WTC11 (cell line): ENCODE data around the gene PALM3.

Source experiments
- FOXP1 ChIP-seq: sonication (generic); formaldehyde crosslinking; IDR thresholded peaks from 2 replicates; pipeline ENCODE4 v1.8.0; 2022; ENCODE audit warnings: missing genetic modification reagents, mild to moderate bottlenecking, moderate library complexity, borderline replicate concordance
- ZNF263 ChIP-seq: sonication (generic); formaldehyde crosslinking; IDR thresholded peaks from 2 replicates; pipeline ENCODE4 v1.8.1; 2022; ENCODE audit warnings: low read depth, mild to moderate bottlenecking, moderate library complexity, missing genetic modification reagents
- TF ChIP-seq, protein P1 (sequence below): sonication (generic); formaldehyde crosslinking; IDR thresholded peaks from 2 replicates; pipeline ENCODE4 v1.8.1; 2022; ENCODE audit warnings: low read depth, mild to moderate bottlenecking, moderate library complexity, missing genetic modification reagents, borderline replicate concordance
- TF ChIP-seq, protein P2 (sequence below): sonication (generic); formaldehyde crosslinking; IDR thresholded peaks from 2 replicates; pipeline ENCODE4 v1.8.1; 2023; ENCODE audit warnings: mild to moderate bottlenecking, missing genetic modification reagents
- TF ChIP-seq, protein P3 (sequence below): fragments of 200-600 bp; IDR thresholded peaks from 2 replicates; pipeline ENCODE4 v1.8.0; 2022; ENCODE audit warnings: antibody characterized with exemption
- TF ChIP-seq, protein P4 (sequence below): fragments of 250-450 bp; sonication (Bioruptor Pico); IDR thresholded peaks from 2 replicates; pipeline ENCODE4 v2.1.2; 2022; ENCODE audit warnings: mild to moderate bottlenecking, moderate library complexity

DNA sequence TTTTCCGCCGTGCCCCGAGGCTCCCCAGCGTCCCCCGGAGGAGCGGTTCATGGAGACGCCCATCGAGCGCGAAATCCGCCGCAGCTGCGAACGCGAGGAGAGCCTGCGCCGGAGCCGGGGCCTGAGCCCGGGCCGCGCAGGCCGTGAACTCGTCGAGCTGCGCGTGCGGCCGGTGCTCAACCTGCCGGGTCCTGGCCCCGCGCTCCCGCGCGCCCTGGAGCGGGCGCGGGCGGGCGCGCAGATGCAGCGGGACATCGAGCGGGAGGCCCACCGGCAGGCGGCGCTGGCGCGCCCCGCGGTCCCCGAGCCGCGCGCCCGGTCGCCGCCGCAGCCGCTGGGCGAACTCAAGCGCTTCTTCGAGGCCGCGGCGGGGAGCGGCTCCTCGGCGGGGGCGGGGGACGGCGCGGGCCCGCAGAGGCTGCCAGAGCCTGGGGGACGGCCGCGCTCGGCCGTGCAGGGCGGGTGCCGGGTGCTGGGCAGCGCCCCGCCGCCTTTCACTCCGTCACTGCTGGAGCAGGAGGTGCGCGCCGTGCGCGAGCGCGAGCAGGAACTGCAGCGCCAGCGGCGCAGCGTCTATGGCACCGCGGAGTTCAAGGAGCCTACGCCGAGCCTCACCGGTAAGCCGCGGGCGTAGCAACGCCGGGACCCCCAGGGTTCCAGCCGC, 11.5 kb upstream of the PALM3 start:
- no peak for TF ChIP-seq ZNF263 (CRISPR knock-in tag)
- TF ChIP-seq, protein P1, sequence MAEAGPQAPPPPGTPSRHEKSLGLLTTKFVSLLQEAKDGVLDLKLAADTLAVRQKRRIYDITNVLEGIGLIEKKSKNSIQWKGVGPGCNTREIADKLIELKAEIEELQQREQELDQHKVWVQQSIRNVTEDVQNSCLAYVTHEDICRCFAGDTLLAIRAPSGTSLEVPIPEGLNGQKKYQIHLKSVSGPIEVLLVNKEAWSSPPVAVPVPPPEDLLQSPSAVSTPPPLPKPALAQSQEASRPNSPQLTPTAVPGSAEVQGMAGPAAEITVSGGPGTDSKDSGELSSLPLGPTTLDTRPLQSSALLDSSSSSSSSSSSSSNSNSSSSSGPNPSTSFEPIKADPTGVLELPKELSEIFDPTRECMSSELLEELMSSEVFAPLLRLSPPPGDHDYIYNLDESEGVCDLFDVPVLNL (CRISPR knock-in tag): no peak
- TF ChIP-seq, protein P2, sequence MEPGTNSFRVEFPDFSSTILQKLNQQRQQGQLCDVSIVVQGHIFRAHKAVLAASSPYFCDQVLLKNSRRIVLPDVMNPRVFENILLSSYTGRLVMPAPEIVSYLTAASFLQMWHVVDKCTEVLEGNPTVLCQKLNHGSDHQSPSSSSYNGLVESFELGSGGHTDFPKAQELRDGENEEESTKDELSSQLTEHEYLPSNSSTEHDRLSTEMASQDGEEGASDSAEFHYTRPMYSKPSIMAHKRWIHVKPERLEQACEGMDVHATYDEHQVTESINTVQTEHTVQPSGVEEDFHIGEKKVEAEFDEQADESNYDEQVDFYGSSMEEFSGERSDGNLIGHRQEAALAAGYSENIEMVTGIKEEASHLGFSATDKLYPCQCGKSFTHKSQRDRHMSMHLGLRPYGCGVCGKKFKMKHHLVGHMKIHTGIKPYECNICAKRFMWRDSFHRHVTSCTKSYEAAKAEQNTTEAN (CRISPR knock-in tag): no peak
- TF ChIP-seq, protein P3, sequence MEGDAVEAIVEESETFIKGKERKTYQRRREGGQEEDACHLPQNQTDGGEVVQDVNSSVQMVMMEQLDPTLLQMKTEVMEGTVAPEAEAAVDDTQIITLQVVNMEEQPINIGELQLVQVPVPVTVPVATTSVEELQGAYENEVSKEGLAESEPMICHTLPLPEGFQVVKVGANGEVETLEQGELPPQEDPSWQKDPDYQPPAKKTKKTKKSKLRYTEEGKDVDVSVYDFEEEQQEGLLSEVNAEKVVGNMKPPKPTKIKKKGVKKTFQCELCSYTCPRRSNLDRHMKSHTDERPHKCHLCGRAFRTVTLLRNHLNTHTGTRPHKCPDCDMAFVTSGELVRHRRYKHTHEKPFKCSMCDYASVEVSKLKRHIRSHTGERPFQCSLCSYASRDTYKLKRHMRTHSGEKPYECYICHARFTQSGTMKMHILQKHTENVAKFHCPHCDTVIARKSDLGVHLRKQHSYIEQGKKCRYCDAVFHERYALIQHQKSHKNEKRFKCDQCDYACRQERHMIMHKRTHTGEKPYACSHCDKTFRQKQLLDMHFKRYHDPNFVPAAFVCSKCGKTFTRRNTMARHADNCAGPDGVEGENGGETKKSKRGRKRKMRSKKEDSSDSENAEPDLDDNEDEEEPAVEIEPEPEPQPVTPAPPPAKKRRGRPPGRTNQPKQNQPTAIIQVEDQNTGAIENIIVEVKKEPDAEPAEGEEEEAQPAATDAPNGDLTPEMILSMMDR: peak; percentile 26; the same call in 1 of the 2 replicates
- TF ChIP-seq, protein P4, sequence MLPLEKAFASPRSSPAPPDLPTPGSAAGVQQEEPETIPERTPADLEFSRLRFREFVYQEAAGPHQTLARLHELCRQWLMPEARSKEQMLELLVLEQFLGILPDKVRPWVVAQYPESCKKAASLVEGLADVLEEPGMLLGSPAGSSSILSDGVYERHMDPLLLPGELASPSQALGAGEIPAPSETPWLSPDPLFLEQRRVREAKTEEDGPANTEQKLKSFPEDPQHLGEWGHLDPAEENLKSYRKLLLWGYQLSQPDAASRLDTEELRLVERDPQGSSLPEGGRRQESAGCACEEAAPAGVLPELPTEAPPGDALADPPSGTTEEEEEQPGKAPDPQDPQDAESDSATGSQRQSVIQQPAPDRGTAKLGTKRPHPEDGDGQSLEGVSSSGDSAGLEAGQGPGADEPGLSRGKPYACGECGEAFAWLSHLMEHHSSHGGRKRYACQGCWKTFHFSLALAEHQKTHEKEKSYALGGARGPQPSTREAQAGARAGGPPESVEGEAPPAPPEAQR (CRISPR knock-in tag): no peak
- peak; percentile 53; the same call in 1 of the 2 replicates for TF ChIP-seq FOXP1 (CRISPR knock-in tag)
